Stimulated activated CD4-positive, alpha-beta T cell treated with anti-CD3 and anti-CD28 coated beads, Interleukin-1b, Interleukin-23, amount 100 ng/mL, for 1 hour (primary cell): Measurements from ENCODE around the gene CPZ.

Experiments
- DNase-seq, 2 donors: peaks; one replicate each; pipeline ENCODE4 v3.0.0-alpha.2; 2020; ENCODE audit warnings: low read depth in 2 of 2

Gene CPZ

GRCh38 chr4:8639021-8639420, 46.5 kb downstream of the CPZ start:
- no peak for DNase-seq

GRCh38 chr4:8639777-8640720, 47.5 kb downstream of the CPZ start:
- no peak for DNase-seq

GRCh38 chr4:8640816-8641215, 48.3 kb downstream of the CPZ start:
- no peak for DNase-seq

- no peak for DNase-seq
Measured at GRCh38 chr4:8641256-8641655, 48.7 kb downstream of the CPZ start.

- no peak for DNase-seq
Measured at GRCh38 chr4:8641931-8642650, 49.5 kb downstream of the CPZ start.

- DNase-seq: no peak
Measured at GRCh38 chr4:8642651-8643321, 50.2 kb downstream of the CPZ start.

- DNase-seq: no peak
Measured at GRCh38 chr4:8643441-8643840, 50.9 kb downstream of the CPZ start.

GRCh38 chr4:8643986-8644385, 51.4 kb downstream of the CPZ start:
- no peak for DNase-seq

GRCh38 chr4:8644461-8644891, 51.9 kb downstream of the CPZ start:
- no peak for DNase-seq

GRCh38 chr4:8644966-8645752, 52.6 kb downstream of the CPZ start:
- no peak for DNase-seq

- no peak for DNase-seq
Measured at GRCh38 chr4:8645753-8646124, 53.2 kb downstream of the CPZ start.

- DNase-seq: no peak
Measured at GRCh38 chr4:8646296-8647093, 53.9 kb downstream of the CPZ start.

GRCh38 chr4:8647094-8647570, 54.6 kb downstream of the CPZ start:
- DNase-seq: no peak

GRCh38 chr4:8647626-8648025, 55.1 kb downstream of the CPZ start:
- no peak for DNase-seq

GRCh38 chr4:8648296-8648695, 55.7 kb downstream of the CPZ start:
- no peak for DNase-seq

- DNase-seq: no peak
Measured at GRCh38 chr4:8648816-8649630, 56.5 kb downstream of the CPZ start.

- no peak for DNase-seq
Measured at GRCh38 chr4:8649631-8650361, 57.2 kb downstream of the CPZ start.

- DNase-seq: no peak
Measured at GRCh38 chr4:8651661-8652180, 59.2 kb downstream of the CPZ start.
